ENCODE results near the gene DGCR8. TPM values are rescaled to one million over a fixed set of nuclear protein-coding genes. Genes with fewer than 3 reads are reported as not detected.
"Not testable (repeated sequence)": the region's sequence is repeated elsewhere in the genome, so short reads cannot be mapped to it uniquely, and the experiment has no call there.

Gene DGCR8
- polyA plus RNA-seq, 10 donors, result 29.1 to 47.4 (median 38.7) TPM

DNA sequence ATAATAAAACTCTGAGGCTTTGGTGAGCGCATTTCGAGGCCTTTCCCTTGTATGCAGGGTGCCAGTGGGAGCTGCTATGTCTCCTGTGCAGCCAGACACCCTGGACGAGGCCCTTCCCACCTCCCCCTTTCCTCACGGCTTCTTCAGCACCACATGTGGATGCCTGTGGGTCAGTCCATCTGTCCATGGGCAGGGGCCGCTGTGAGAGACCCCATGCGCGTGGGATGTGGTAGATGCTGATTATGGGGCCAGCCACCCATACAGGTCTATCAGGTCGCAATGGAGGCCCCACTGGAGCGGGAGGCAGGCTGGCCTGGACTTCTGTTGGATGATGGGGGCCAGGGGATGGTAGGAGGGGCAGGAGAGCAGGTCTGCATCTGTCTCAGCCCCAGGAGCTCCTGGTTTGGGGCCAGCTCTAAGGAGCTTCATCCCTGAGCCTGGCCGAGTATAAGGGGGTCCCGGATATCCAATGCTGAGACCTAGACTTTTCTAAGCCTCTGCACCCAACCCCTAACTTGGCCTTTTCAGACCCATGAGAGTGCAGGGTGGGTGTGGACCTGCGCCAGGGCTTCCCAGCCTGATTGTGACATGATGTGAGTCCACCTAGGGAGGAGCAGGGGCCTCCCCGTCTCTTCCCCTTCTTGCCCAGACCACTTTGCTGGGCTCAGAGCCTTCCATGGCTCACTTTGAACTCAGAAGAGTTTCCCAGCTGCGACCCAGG is 14.0 kb upstream of the DGCR8 start:
- no peak for DNase-seq

- no peak for DNase-seq
Observed at GRCh38 chr22:20066617-20067383, 13.2 kb upstream of the DGCR8 start.

- not testable (repeated sequence) for DNase-seq
Observed at GRCh38 chr22:20067384-20067682, 12.7 kb upstream of the DGCR8 start.

DNA sequence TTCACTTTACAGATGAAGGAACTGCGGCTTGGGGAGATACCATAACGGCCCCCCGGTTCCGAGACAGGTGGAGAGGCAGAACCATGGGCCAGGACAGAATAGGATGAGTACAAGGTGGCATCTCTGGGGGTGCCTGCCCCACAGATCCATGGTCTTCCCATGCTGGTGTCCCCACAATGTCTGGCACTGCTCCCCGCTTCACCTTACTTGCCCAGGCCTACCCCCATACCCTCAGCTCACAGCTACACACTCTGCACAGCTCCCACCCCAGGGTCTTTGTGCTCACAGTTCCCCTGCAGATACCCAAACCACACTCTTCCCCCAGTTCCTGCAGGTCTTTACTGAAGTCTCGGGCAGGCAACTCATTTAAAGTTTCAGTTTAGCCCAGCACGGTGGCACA is 11.4 kb upstream of the DGCR8 start:
- DNase-seq, result no peak

GRCh38 chr22:20069331-20070042 is 10.6 kb upstream of the DGCR8 start:
- DNase-seq, result no peak

DNA sequence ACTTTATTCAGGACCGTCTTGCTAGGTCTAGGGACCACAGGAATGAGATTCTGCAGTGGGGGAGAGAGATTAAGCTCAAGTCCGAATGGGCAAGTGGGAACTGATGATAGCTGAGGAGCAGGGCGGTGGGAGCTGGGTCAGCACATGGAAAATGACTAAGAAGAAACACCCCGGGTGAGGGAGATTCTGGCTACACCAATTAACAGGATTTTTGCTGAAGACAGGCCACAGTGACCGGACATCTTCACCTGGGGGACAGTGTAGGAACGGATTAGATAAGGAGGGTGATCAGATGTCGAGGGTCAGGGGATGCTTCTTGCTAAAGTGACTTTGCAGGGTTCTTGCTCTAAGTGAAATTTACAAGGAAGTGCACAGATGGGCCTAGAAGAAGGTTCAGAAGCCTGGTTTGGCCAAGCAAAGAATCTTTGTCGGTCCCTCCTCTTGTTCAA is 8.5 kb upstream of the DGCR8 start:
- DNase-seq, result no peak

GRCh38 chr22:20076627-20077172 is 3.3 kb upstream of the DGCR8 start:
- DNase-seq, result no peak

DNA sequence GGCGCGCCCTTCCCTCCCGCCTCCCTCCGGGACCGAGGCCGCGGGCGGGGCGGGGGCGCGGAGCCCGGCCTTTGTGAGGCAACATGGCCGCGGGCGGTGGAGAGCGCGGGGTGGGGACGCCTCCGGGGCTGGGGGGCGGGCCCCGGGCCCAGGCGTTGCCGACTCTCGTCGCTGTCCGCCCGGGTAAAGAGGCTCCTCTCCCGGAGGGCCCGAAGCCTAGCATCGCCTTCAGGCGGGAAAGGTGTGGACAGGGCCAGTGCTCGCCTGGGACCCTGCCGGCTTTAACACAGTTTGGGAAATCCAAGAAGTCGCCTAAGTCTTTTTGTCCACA is 369 bp downstream of the DGCR8 start:
- DNase-seq, result peak; percentile 45 to 81 (median 73)

DNA sequence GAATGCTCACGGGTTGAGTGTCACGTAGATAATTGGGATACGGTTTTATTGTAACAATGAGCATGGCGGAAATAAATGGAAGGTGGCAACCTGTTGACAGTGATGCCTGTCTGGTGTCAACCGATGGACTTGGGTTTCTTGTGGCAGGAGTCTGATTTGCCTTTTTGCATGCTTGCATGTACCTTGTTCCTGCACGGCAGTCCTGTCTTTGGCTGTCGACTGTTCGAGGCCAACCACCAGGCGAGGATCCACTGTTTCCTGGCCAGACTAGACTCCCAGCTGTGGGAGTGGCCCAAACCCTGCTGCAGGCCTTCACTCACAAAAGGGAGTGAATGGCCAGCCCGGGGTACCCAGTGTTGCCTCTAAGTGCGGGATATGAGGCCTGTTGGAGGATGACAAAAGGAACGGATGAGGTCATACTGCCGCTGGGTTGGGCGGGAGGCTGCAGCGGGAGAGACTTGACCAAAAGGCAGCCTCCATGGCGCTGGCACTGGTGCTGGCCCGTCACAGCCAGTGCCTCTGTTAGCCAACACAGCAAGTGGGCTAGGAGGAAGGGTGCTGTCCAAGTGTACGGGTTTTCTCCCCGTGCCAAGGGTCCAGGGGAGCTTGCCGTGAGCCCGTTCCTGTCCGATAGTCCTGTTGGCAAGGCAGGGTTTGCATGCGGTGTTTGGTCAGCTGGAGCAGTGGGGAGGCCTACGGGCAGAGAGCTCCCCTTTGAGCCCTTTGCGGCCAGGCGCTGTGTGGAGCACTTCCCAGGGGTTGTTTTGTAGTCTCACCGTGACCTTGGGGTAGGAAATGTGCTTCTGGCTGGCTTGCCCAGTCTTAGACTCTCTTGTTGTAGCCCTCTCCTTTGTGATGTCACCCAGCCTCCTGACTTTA is 974 bp downstream of the DGCR8 start:
- peak; percentile 23 to 83 (median 53) for DNase-seq

- no peak for DNase-seq
Observed at GRCh38 chr22:20083157-20083890, 3.3 kb downstream of the DGCR8 start.

GRCh38 chr22:20083891-20084546 is 4.0 kb downstream of the DGCR8 start:
- DNase-seq, result no peak

GRCh38 chr22:20084547-20085413 is 4.7 kb downstream of the DGCR8 start:
- DNase-seq, result no peak

DNA sequence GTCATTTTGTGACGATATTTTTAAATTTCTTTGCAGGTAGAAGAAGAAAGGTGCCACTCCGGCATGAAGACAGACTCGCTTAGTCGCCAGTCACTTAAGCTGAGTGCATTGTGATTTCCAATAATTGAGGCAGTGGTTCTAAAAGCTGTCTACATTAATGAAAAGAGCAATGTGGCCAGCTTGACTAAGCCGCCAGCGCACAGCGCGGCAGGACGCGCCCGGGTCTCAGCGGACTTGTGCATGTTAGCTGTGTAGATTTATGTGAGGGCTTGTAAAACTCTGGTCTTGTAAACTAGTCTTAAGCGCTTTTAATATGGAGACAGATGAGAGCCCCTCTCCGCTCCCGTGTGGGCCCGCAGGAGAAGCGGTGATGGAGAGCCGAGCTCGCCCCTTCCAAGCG is 5.6 kb downstream of the DGCR8 start:
- DNase-seq, result no peak

DNA sequence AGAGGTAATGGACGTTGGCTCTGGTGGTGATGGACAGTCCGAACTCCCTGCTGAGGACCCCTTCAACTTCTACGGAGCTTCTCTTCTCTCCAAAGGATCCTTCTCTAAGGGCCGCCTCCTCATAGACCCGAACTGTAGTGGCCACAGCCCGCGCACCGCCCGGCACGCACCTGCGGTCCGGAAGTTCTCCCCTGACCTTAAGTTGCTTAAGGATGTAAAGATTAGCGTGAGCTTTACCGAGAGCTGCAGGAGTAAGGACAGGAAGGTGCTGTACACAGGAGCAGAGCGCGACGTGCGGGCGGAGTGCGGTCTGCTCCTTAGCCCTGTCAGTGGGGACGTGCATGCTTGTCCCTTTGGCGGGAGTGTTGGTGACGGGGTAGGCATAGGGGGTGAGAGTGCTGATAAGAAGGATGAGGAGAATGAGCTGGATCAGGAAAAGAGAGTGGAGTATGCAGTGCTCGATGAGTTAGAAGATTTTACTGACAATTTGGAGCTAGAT is 6.1 kb downstream of the DGCR8 start:
- no peak for DNase-seq

GRCh38 chr22:20086763-20087162 is 6.7 kb downstream of the DGCR8 start:
- DNase-seq, result no peak

GRCh38 chr22:20087319-20088262 is 7.5 kb downstream of the DGCR8 start:
- DNase-seq, result no peak

GRCh38 chr22:20088263-20088648 is 8.2 kb downstream of the DGCR8 start:
- DNase-seq, result no peak

Measured in muscle of back (tissue), 11 donors.